SH-SY5Y (cell line): ENCODE data around the gene N4BP3.

Source experiments
- GATA2 ChIP-seq: IDR thresholded peaks from 2 replicates; pipeline ENCODE4 v1.6.1; 2011; ENCODE audit warnings: mild to moderate bottlenecking, low read depth, low read length
- GATA3 ChIP-seq: IDR thresholded peaks from 2 replicates; pipeline ENCODE4 v1.6.1; 2011; ENCODE audit warnings: low read depth, mild to moderate bottlenecking, low read length, moderate library complexity

N4BP3 gene

DNA sequence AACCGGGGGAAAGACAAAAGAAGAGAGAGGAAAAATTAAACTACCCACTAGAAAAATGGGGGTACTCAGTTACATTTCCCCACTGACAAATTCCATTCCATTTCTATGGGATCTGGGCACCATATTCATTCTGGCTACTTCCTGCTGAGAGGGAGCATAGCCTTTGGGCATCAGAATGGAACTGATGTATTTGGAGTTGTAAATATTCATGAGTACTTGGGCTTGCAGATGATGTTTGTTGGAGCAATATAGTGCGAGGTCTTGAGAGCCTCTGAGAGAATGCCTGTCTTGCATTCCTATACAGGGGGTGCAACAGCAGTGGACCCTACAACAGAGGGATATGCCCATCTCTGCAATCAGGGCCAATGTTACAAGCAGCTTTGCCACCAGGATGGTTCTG is 57.1 kb downstream of the N4BP3 start:
- TF ChIP-seq GATA3 (no peak), GATA2 (no peak)

DNA sequence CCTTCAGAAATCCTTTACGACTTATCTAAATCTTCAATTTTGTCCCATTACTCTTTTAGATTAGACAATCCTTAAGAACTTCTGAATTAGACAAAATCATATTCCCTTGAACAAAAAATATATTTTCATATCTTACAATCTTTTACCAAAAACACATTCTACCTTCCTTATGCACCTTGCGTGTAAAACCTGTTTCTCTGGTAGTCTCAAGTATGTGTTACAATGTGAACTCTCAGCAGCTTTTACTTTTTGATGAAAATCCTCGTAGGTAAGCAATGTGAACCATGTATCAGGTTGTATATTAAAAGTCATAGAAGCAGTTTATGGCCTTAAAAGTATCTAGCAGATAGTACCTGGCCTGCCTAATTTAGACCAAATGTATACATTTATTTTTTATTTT is 61.1 kb downstream of the N4BP3 start:
- TF ChIP-seq GATA2 (no peak), GATA3 (no peak)
